ENCODE data around the gene MAP1LC3B.
A peak's percentile ranks its signal among the peaks of the same experiment; 100 is the strongest.
"Not testable (repeated sequence)": the region's sequence is repeated elsewhere in the genome, so short reads cannot be mapped to it uniquely, and the experiment has no call there.

The MAP1LC3B gene

GRCh38 chr16:87382023-87382785 lies 9.9 kb upstream of the MAP1LC3B start:
- H3K36me3 ChIP-seq: no peaks in the 10 kb centered on the region
- H3K27ac ChIP-seq: peak overlapping the region; percentile 66
- H3K9me3 ChIP-seq (ENCODE audit: severe bottlenecking): no peaks in the 10 kb centered on the region

GRCh38 chr16:87383505-87384161 lies 8.5 kb upstream of the MAP1LC3B start, which contains the start of gene FBXO31:
Gene FBXO31, minus strand, starts transcription at chr16:87383776. Its CDS starts 32 bp downstream, at chr16:87383744.
- no peaks in the 10 kb centered on the region for H3K36me3 ChIP-seq
- DNase-seq: peak; percentile 55
- H3K9me3 ChIP-seq (ENCODE audit: severe bottlenecking): no peaks in the 10 kb centered on the region
- peak within 1 kb of the TSS; percentile 66 for H3K27ac ChIP-seq
- no peaks in the 10 kb centered on the region for H3K27me3 ChIP-seq (ENCODE audit: insufficient read depth, low read depth, severe bottlenecking)
- TF ChIP-seq CTCF (IDR thresholded peaks at IDR 0.05; ENCODE audit: low read depth, low read length): no peak
- H3K4me3 ChIP-seq (ENCODE audit: low read depth, low read length): peak within 1 kb of the TSS; percentile 62

More at GRCh38 chr16:87382023-87382785, 9.9 kb upstream of the MAP1LC3B start:
- no peaks in the 10 kb centered on the region for H3K27me3 ChIP-seq (ENCODE audit: insufficient read depth, low read depth, severe bottlenecking)
- peak overlapping the region; percentile 62 for H3K4me3 ChIP-seq (ENCODE audit: low read depth, low read length)
- TF ChIP-seq CTCF (IDR thresholded peaks at IDR 0.05; ENCODE audit: low read depth, low read length): no peak
- no peak for DNase-seq

GRCh38 chr16:87384162-87384874 lies 7.8 kb upstream of the MAP1LC3B start:
- no peaks in the 10 kb centered on the region for H3K9me3 ChIP-seq (ENCODE audit: severe bottlenecking)
- DNase-seq: no peak
- H3K36me3 ChIP-seq: no peaks in the 10 kb centered on the region
- no peaks in the 10 kb centered on the region for H3K27me3 ChIP-seq (ENCODE audit: insufficient read depth, low read depth, severe bottlenecking)
- no peak overlapping the region for H3K27ac ChIP-seq
- no peak overlapping the region for H3K4me3 ChIP-seq (ENCODE audit: low read depth, low read length)
- TF ChIP-seq CTCF (IDR thresholded peaks at IDR 0.05; ENCODE audit: low read depth, low read length): no peak

GRCh38 chr16:87384875-87385167 lies 7.3 kb upstream of the MAP1LC3B start:
- H3K27ac ChIP-seq; H3K27me3 ChIP-seq (ENCODE audit: insufficient read depth, low read depth, severe bottlenecking); DNase-seq; H3K36me3 ChIP-seq; H3K9me3 ChIP-seq (ENCODE audit: severe bottlenecking); H3K4me3 ChIP-seq (ENCODE audit: low read depth, low read length): not testable (repeated sequence)

- H3K27me3 ChIP-seq (ENCODE audit: insufficient read depth, low read depth, severe bottlenecking): no peaks in the 10 kb centered on the region
- DNase-seq: peak; percentile 87
- no peak for TF ChIP-seq CTCF (IDR thresholded peaks at IDR 0.05; ENCODE audit: low read depth, low read length)
- H3K36me3 ChIP-seq: no peaks in the 10 kb centered on the region
- H3K27ac ChIP-seq: peak overlapping the region; percentile 87
- peak overlapping the region; percentile 19; the same call in 1 of the 2 replicates for H3K4me3 ChIP-seq (ENCODE audit: low read depth, low read length)
- H3K9me3 ChIP-seq (ENCODE audit: severe bottlenecking): no peaks in the 10 kb centered on the region
Measured at GRCh38 chr16:87387942-87388817, 4.0 kb upstream of the MAP1LC3B start.
